IPS DF 6.9 (cell line): ENCODE results near the gene FNDC11.

Source experiments
- DNase-seq: peaks from one replicate; pipeline ENCODE4 v3.0.0-alpha.2; 2013; ENCODE audit warnings: low read depth, low spot score
- H3K27ac ChIP-seq: one replicate; pipeline ENCODE4 v1.5.1; 2013; ENCODE audit warnings: low read length, control low read depth
- H3K27me3 ChIP-seq: 2 replicates; pipeline ENCODE4 v1.6.1; 2013; ENCODE audit warnings: mild to moderate bottlenecking, low read length; ENCODE audit not compliant: control insufficient read depth, insufficient read depth
- H3K36me3 ChIP-seq: 2 replicates; pipeline ENCODE4 v1.6.1; 2013; ENCODE audit warnings: low read length; ENCODE audit not compliant: control insufficient read depth, insufficient read depth
- H3K4me1 ChIP-seq: 2 replicates; pipeline ENCODE4 v1.6.1; 2013; ENCODE audit warnings: low read length; ENCODE audit not compliant: control insufficient read depth, insufficient read depth
- H3K4me3 ChIP-seq: 2 replicates; pipeline ENCODE4 v1.5.1; 2013; ENCODE audit warnings: mild to moderate bottlenecking, low read length
- H3K9me3 ChIP-seq: 2 replicates; pipeline ENCODE4 v1.6.1; 2013; ENCODE audit warnings: low read length, inconsistent platforms; ENCODE audit not compliant: control insufficient read depth, insufficient read depth
- WGBS: extraction: QIAGEN DNeasy Blood & Tissue Kit; methylation state at CpG from one replicate; pipeline ENCODE4 v1.1.7; 2013; ENCODE audit warnings: mixed read lengths, missing lambda C conversion rate; ENCODE audit not compliant: insufficient read length, insufficient coverage; 5-methylcytosine and 5-hydroxymethylcytosine counted together

Gene FNDC11

DNA sequence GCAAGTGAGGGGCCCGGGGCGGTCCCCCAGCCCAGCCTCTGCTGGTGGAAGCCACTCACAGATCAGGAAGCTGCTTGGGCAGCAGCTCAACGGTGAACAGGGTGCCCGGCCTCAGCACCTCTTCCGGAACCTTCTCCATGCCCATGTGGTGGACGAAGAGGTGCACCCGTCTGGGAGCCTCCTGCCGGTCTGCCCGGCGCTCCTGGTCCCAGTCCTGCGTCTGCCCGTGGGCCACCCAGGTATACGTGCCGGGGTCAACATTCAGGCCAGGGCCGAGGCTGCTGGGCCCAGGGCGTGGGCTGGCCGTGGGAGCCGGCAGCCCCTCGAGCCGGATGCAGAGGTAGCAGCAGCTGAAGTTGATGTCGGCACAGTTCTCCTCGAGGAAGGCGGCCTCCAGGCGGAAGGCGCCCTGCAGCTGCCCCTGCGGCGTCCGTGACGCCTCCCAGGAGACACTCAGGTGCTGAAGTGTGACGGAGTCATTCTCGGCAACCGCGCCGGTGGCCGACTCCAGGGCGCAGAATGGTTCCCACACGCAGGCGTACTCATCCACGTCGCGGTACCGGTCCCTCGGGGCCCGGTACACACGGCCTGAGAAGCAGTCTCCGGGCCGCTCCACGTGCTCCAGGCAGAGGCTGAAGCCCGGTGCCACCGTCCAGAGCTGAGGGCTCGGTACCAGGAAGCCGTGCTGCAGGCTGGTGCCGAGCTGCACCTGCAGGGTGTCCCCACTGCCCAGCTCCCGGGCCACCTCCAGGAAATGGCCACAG is 8.7 kb downstream of the FNDC11 start:
- Histone ChIP-seq H3K4me1 (no peaks in the 10 kb centered on the region), H3K4me3 (no peak overlapping the region), H3K27me3 (no peaks in the 10 kb centered on the region), H3K36me3 (peaks cover 17% of the 10 kb centered on the region; the same call in 1 of the 2 replicates), H3K9me3 (no peaks in the 10 kb centered on the region), H3K27ac (no peak overlapping the region)
- WGBS: no CpG with 5 or more reads among the region's 54 CpGs
- no peak for DNase-seq

DNA sequence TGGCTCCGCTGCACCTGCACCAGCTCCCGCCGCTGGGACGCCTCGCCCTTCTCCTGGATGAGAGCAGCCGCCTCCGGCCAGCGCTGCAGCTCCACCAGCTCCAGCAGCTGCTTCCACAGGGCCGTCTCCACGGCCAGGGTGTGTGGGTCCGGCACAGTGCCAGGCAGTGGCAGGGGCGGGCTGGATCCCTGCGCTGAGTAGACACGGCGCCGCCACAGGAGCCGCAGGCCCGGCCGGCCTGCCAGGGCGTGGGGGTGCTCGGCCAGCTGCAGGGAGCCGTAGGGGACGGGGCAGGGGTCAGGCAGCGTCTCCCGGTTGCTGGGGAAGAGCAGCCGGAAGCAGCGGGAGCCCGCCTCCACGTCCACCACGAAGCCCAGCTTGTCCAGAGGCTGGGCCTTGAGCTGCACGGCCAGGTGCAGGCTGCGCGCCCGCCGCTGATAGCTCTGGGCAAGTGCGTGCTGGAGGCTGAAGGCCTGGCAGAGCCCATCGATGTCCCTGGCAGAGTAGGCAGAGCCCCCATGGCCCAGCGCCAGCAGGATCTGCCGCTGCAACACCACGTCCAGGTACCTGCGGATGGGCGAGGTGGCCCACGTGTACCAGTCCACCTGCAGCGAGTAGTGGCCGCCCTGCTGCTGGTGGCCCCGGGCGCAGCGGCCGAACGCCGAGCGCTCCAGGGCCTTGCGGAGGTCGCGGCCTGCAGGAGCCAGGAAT is 9.4 kb downstream of the FNDC11 start:
- Histone ChIP-seq H3K4me3 (no peak overlapping the region), H3K27ac (no peak overlapping the region), H3K4me1 (no peaks in the 10 kb centered on the region), H3K27me3 (no peaks in the 10 kb centered on the region), H3K36me3 (peaks cover 17% of the 10 kb centered on the region; the same call in 1 of the 2 replicates), H3K9me3 (no peaks in the 10 kb centered on the region)
- no peak for DNase-seq
- no CpG with 5 or more reads among the region's 55 CpGs for WGBS

DNA sequence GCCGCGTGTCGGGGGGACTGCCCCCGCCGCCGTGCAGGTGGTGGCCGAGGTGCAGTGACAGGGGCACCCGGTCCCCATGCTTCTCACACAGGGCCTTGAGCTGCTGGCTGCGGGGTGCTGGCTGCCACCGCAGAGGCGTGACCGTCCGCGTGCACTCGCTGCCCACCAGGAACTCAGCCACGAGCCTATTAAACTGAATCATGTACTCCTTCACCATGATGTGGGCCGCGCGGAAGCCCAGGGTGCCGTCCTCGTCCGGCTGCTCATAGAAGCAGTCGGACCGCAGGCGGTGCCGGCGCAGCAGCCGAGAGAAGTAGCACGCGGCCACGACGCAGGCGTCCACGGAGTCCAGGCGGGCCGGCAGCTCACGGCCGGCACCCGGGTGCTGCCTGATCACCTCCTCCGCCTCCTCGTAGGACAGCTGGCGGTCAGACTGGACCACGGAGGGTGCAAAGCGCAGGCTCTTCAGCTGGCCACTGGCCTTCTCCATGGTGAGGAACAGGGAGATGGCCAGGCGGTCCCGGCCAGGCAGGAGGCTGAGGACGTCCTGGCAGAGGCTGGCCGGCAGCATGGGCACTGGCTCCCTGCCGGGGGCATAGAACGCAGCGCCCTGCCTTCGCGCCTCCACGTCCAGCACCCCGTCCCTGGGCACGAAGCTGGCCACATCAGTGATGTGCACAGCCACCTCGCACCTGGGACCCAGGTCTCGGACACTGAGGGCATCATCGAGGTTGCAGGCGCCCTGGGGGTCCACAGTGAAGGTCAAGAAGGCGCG is 10.3 kb downstream of the FNDC11 start:
- H3K9me3 ChIP-seq: no peaks in the 10 kb centered on the region
- H3K4me3 ChIP-seq: no peak overlapping the region
- no peaks in the 10 kb centered on the region for H3K4me1 ChIP-seq
- no peaks in the 10 kb centered on the region for H3K27me3 ChIP-seq
- no peak overlapping the region for H3K27ac ChIP-seq
- no CpG with 5 or more reads among the region's 62 CpGs for WGBS
- peaks cover 17% of the 10 kb centered on the region; the same call in 1 of the 2 replicates for H3K36me3 ChIP-seq
- no peak for DNase-seq

DNA sequence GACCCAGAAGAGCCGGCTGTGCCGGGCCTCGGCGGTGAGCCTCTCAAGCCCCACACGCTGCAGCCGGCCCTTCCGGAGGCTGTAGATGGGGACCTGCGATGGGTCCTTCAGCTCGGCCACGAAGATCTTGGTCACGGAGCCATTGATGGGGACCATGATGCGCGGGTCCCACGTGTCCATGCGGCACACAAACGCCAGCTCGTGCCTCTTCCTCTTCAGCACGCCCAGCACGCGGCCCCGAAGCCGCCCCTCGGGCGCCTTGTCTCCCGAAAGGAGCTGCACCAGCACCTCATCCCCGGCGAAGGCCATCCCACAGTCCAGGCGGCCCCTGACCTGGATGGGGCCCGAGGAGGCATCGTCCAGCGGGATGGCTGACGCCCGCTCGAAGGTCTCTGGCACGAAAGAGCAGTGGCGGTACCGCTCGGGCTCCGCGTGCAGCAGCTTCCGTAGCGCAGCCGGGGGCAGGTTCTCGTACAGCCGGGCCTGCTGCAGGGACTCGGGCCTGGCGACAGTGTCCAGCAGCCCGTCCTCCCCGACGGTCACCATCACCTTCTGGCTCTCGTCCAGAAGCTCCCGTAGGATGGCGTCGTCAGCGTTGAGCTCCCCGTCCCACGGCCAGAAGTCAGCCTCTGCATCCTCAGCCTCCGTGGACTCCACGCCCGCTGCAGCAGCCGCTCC is 11.2 kb downstream of the FNDC11 start:
- no peaks in the 10 kb centered on the region for H3K9me3 ChIP-seq
- H3K36me3 ChIP-seq: peaks cover 17% of the 10 kb centered on the region; the same call in 1 of the 2 replicates
- H3K27me3 ChIP-seq: no peaks in the 10 kb centered on the region
- WGBS: no CpG with 5 or more reads among the region's 61 CpGs
- no peak overlapping the region for H3K4me3 ChIP-seq
- H3K27ac ChIP-seq: no peak overlapping the region
- H3K4me1 ChIP-seq: no peaks in the 10 kb centered on the region
- DNase-seq: no peak

DNA sequence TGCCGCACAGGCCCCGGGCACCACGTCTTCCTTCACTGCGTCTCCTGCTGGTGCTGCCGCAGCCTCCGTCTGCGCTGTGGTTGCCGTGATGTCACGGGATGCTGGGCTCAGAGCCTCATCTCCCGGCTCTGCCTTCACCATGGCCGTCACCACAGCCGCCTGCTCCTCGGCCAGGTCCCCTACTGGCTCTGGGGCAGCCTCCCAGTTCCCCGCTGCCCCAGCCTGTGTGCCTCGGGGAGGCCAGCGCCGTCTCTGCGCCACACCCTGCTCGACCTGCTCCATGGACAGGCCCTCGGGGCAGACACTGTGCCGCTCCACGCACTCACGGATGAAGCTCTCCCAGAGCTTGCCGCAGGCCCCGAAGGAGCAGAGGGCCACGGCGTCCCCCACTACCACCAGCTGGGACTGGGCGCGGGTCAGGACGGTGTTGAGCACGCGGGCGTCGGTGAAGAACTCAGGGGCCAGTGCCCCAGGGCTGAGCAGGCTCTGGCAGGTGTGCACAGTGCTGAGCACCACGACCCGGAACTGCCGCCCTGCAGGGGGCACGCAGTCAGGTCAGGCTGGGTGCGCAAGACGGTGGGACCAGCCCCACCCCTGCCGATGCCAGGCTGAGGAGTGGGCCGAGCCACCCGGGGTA is 11.9 kb downstream of the FNDC11 start:
- H3K9me3 ChIP-seq: no peaks in the 10 kb centered on the region
- H3K36me3 ChIP-seq: peaks cover 14% of the 10 kb centered on the region; the same call in 1 of the 2 replicates
- no peaks in the 10 kb centered on the region for H3K4me1 ChIP-seq
- WGBS: no CpG with 5 or more reads among the region's 43 CpGs
- DNase-seq: no peak
- no peak overlapping the region for H3K4me3 ChIP-seq
- no peak overlapping the region for H3K27ac ChIP-seq
- H3K27me3 ChIP-seq: no peaks in the 10 kb centered on the region

DNA sequence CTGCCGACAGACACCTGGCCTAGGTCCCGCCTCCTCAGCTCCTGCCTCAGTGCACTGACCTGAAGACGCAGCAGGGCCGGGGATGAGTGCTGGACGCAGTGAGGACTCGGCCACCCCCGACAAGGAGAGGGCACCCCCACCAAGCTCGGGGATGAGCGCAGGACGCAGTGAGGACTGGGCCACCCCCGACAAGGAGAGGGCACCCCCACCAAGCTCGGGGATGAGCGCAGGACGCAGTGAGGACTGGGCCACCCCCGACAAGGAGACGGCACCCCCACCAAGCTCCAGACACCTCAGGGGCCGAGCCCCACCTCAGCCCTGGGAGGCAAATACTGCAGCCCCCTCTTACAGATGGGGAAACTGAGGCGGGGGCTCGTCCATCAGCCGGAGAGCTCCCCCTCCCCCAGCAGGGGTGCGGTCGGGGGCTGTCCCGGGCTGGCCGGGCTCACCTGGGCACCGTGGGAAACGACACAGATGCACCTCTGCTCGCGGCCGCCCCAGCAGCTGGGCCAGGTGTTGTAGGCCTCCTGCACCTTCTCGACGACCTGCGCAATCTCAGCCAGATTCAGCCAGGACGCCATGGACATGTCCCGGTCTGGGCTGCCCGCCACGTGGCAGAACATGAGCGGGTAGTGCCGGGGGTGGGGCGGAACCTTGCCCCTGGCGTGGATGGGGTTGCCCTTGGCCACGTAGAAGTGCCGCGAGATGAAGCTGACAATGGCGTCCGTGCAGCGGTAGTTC is 12.6 kb downstream of the FNDC11 start:
- no peak overlapping the region for H3K27ac ChIP-seq

DNA sequence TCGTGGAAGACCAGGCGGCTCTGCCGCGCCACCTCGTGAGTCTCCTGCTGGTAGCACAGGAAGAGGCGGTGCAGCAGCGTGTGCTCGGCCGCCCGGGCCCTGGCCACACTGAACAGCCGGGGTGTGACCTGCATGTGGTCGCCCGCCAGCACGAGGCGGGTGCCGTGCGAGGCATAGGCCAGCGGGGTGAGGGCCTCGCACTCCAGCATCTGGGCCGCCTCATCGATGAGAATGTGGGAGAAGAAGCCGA is 13.1 kb downstream of the FNDC11 start:
- H3K27ac ChIP-seq: no peak overlapping the region
- H3K27me3 ChIP-seq: no peaks in the 10 kb centered on the region
- H3K36me3 ChIP-seq: peaks cover 15% of the 10 kb centered on the region; the same call in 1 of the 2 replicates
- no peak overlapping the region for H3K4me3 ChIP-seq
- H3K9me3 ChIP-seq: no peaks in the 10 kb centered on the region
- no CpG with 5 or more reads among the region's 22 CpGs for WGBS
- no peak for DNase-seq
- H3K4me1 ChIP-seq: no peaks in the 10 kb centered on the region

More for the DNA sequence above, 12.6 kb downstream of the FNDC11 start:
- Histone ChIP-seq H3K4me1 (no peaks in the 10 kb centered on the region), H3K9me3 (no peaks in the 10 kb centered on the region), H3K27me3 (no peaks in the 10 kb centered on the region), H3K36me3 (peaks cover 14% of the 10 kb centered on the region; the same call in 1 of the 2 replicates), H3K4me3 (no peak overlapping the region)
- no CpG with 5 or more reads among the region's 46 CpGs for WGBS
- DNase-seq: no peak

DNA sequence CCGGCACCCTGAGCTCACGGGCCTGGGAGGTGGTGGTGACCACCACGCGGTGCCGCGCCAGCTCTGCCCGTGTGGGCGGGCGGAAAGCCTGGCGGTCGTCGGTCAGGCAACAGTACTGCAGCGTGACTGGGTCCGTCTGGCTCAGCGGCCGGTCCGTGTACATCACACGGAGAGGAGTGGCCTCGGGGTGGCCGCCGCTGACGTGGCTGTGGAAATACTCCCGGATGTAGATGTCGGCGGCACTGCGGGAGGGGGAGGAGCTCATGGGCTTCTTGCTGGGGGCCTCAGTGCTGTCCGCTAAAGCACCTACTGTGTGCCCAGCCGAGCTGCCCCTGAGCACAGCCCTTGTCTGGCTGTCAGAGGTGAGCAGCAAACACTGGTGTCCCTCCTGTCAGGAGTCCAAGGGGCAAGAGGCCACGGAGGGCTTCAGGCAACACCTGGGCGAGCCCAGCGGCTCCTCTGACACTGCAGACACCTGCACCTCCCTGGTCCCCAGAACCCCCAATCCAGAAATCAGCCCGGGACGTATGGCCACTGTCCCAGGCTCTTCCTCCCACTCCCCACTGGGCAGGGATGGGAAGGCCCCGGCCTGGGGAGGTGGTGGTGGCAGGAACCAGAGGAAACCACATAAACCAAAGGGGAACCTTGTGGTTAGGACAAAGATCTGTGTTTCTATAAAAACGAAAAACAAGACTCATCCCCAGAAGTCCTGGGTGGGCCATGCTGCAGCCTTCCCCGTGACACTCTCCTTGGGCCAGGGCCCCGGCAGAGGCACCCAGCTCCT is 13.6 kb downstream of the FNDC11 start:
- Histone ChIP-seq H3K27me3 (no peaks in the 10 kb centered on the region), H3K4me1 (no peaks in the 10 kb centered on the region), H3K27ac (no peak overlapping the region), H3K9me3 (no peaks in the 10 kb centered on the region), H3K4me3 (no peak overlapping the region), H3K36me3 (peaks cover 16% of the 10 kb centered on the region; the same call in 1 of the 2 replicates)
- WGBS: no CpG with 5 or more reads among the region's 37 CpGs
- no peak for DNase-seq
